H1 (cell line): Measurements from ENCODE around the gene WFDC5. TPM values are rescaled to one million over a fixed set of nuclear protein-coding genes. Genes with fewer than 3 reads are reported as not detected.

Source experiments
- CREB1 ChIP-seq: IDR thresholded peaks from 2 replicates; pipeline ENCODE4 v1.6.1; 2012; ENCODE audit warnings: inconsistent platforms
- CTCF ChIP-seq, 3 experiments: IDR thresholded peaks; 1 replicate in 2 of 3; 2 replicates in 1 of 3; pipeline versions ENCODE4 v1.5.1 to v1.6.1; 2011; ENCODE audit warnings: low read length in 3 of 3, mild to moderate bottlenecking in 3 of 3, inconsistent platforms in 2 of 3, low read depth in 1 of 3, moderate library complexity in 1 of 3; ENCODE audit not compliant: insufficient read depth in 1 of 3; ENCODE audit errors: control extremely low read depth in 1 of 3
- EP300 ChIP-seq, 2 experiments: IDR thresholded peaks; 1 replicate in 1 of 2; 2 replicates in 1 of 2; pipeline ENCODE4 v1.6.1; 2011 to 2012; ENCODE audit warnings: low read depth in 2 of 2, low read length in 2 of 2, mild to moderate bottlenecking in 2 of 2, borderline replicate concordance in 1 of 2, inconsistent platforms in 1 of 2, moderate library complexity in 1 of 2
- KDM1A ChIP-seq: fragments of 200-600, 300-600 bp; sonication (generic); IDR thresholded peaks from 2 replicates; pipeline ENCODE4 v1.7.1; 2016; ENCODE audit warnings: mild to moderate bottlenecking, low read length, borderline replicate concordance
- MAFK ChIP-seq: IDR thresholded peaks from 2 replicates; pipeline ENCODE4 v1.6.1; 2012; ENCODE audit warnings: low read depth, mild to moderate bottlenecking, improper control_type of control experiment, low read length
- SAP30 ChIP-seq: fragments of 300-600 bp; sonication (generic); IDR thresholded peaks from 2 replicates; pipeline ENCODE4 v1.7.1; 2012; ENCODE audit warnings: low read length, moderate library complexity, mild to moderate bottlenecking, inconsistent platforms; ENCODE audit not compliant: insufficient read depth, insufficient replicate concordance
- SP2 ChIP-seq: IDR thresholded peaks from 2 replicates; pipeline ENCODE4 v1.6.1; 2012; ENCODE audit warnings: mild to moderate bottlenecking, low read length, inconsistent platforms
- TCF12 ChIP-seq: IDR thresholded peaks from 2 replicates; pipeline ENCODE4 v1.6.1; 2011; ENCODE audit warnings: low read depth, mild to moderate bottlenecking, low read length
- polyA plus RNA-seq, 7 experiments: library from polyadenylated mRNA; depleted of rRNA in 3 of 7; stranded (reverse) in 5 of 7; unstranded in 2 of 7; fragments of >200 nt in 5 of 7; fragments of 200-250 nt in 2 of 7; gene quantifications; 1 replicate in 5 of 7; 2 replicates in 1 of 7; 4 replicates in 1 of 7; pipeline versions ENCODE4 v1.2.1 to v1.2.3, GENCODE V29; 2011 to 2013; ENCODE audit warnings: missing spikeins in 2 of 7, mixed read lengths in 2 of 7
- total RNA-seq: library from RNA; stranded (reverse); fragmentation: NEBNext Ultra II Directional; extraction: Animal tissue kit (Norgen Biotek cat#: 25700); gene quantifications from 2 replicates; pipeline ENCODE4 v1.2.1, GENCODE V29; 2021
- TF ChIP-seq, protein P1 (sequence below): fragments of 300-600 bp; sonication (generic); IDR thresholded peaks from 2 replicates; pipeline ENCODE4 v1.7.1; 2012; ENCODE audit warnings: low read length, moderate library complexity, mild to moderate bottlenecking, inconsistent platforms; ENCODE audit not compliant: insufficient replicate concordance

Gene WFDC5
- total and polyA plus RNA-seq, 2 of the 8 experiments (the other 6 are each of a cell fraction or from before 2014, with no cell fraction given): not detected

- TF ChIP-seq, protein P1, sequence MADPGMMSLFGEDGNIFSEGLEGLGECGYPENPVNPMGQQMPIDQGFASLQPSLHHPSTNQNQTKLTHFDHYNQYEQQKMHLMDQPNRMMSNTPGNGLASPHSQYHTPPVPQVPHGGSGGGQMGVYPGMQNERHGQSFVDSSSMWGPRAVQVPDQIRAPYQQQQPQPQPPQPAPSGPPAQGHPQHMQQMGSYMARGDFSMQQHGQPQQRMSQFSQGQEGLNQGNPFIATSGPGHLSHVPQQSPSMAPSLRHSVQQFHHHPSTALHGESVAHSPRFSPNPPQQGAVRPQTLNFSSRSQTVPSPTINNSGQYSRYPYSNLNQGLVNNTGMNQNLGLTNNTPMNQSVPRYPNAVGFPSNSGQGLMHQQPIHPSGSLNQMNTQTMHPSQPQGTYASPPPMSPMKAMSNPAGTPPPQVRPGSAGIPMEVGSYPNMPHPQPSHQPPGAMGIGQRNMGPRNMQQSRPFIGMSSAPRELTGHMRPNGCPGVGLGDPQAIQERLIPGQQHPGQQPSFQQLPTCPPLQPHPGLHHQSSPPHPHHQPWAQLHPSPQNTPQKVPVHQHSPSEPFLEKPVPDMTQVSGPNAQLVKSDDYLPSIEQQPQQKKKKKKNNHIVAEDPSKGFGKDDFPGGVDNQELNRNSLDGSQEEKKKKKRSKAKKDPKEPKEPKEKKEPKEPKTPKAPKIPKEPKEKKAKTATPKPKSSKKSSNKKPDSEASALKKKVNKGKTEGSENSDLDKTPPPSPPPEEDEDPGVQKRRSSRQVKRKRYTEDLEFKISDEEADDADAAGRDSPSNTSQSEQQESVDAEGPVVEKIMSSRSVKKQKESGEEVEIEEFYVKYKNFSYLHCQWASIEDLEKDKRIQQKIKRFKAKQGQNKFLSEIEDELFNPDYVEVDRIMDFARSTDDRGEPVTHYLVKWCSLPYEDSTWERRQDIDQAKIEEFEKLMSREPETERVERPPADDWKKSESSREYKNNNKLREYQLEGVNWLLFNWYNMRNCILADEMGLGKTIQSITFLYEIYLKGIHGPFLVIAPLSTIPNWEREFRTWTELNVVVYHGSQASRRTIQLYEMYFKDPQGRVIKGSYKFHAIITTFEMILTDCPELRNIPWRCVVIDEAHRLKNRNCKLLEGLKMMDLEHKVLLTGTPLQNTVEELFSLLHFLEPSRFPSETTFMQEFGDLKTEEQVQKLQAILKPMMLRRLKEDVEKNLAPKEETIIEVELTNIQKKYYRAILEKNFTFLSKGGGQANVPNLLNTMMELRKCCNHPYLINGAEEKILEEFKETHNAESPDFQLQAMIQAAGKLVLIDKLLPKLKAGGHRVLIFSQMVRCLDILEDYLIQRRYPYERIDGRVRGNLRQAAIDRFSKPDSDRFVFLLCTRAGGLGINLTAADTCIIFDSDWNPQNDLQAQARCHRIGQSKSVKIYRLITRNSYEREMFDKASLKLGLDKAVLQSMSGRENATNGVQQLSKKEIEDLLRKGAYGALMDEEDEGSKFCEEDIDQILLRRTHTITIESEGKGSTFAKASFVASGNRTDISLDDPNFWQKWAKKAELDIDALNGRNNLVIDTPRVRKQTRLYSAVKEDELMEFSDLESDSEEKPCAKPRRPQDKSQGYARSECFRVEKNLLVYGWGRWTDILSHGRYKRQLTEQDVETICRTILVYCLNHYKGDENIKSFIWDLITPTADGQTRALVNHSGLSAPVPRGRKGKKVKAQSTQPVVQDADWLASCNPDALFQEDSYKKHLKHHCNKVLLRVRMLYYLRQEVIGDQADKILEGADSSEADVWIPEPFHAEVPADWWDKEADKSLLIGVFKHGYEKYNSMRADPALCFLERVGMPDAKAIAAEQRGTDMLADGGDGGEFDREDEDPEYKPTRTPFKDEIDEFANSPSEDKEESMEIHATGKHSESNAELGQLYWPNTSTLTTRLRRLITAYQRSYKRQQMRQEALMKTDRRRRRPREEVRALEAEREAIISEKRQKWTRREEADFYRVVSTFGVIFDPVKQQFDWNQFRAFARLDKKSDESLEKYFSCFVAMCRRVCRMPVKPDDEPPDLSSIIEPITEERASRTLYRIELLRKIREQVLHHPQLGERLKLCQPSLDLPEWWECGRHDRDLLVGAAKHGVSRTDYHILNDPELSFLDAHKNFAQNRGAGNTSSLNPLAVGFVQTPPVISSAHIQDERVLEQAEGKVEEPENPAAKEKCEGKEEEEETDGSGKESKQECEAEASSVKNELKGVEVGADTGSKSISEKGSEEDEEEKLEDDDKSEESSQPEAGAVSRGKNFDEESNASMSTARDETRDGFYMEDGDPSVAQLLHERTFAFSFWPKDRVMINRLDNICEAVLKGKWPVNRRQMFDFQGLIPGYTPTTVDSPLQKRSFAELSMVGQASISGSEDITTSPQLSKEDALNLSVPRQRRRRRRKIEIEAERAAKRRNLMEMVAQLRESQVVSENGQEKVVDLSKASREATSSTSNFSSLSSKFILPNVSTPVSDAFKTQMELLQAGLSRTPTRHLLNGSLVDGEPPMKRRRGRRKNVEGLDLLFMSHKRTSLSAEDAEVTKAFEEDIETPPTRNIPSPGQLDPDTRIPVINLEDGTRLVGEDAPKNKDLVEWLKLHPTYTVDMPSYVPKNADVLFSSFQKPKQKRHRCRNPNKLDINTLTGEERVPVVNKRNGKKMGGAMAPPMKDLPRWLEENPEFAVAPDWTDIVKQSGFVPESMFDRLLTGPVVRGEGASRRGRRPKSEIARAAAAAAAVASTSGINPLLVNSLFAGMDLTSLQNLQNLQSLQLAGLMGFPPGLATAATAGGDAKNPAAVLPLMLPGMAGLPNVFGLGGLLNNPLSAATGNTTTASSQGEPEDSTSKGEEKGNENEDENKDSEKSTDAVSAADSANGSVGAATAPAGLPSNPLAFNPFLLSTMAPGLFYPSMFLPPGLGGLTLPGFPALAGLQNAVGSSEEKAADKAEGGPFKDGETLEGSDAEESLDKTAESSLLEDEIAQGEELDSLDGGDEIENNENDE: no peak
- no peak for TF ChIP-seq KDM1A
- TF ChIP-seq EP300 (IDR thresholded peaks at IDR 0.05; ENCODE audit: borderline replicate concordance in 1 of 2, low read depth in 2 of 2, low read length in 2 of 2): no peak
- no peak for TF ChIP-seq MAFK
- no peak for TF ChIP-seq CTCF (IDR thresholded peaks at IDR 0.05; ENCODE audit: control extremely low read depth in 1 of 3, insufficient read depth in 1 of 3, low read depth in 1 of 3, low read length in 3 of 3)
- no peak for TF ChIP-seq SAP30
- no peak for TF ChIP-seq SP2
- no peak for TF ChIP-seq CREB1
- TF ChIP-seq TCF12: no peak
Observed at GRCh38 chr20:45077559-45077958, 37.4 kb downstream of the WFDC5 start (continued).
